Hypothalamus (tissue), 51 donors: ENCODE data around the gene TBC1D8.

Source experiments
- DNase-seq, 51 donors: peaks; one replicate each; lab custom pipeline; 2025; lab: John Stamatoyannopoulos, UW

Gene TBC1D8

GRCh38 chr2:101162561-101163330 is 11.6 kb upstream of the TBC1D8 start:
- DNase-seq, result no peak

GRCh38 chr2:101161658-101162057 is 10.5 kb upstream of the TBC1D8 start:
- DNase-seq, result no peak

- DNase-seq, result no peak
Observed at GRCh38 chr2:101160454-101160853, 9.3 kb upstream of the TBC1D8 start.

- DNase-seq, result no peak
Observed at GRCh38 chr2:101159526-101159925, 8.3 kb upstream of the TBC1D8 start.

- no peak for DNase-seq
Observed at GRCh38 chr2:101157272-101157671, 6.1 kb upstream of the TBC1D8 start.

GRCh38 chr2:101153787-101154186 is 2.6 kb upstream of the TBC1D8 start:
- DNase-seq, result no peak

- DNase-seq, result no peak
Observed at GRCh38 chr2:101153077-101153707, 2.0 kb upstream of the TBC1D8 start.

- peak in 41 of 51 donors; percentile 3 to 70 (median 34) for DNase-seq
Observed at GRCh38 chr2:101152272-101153076, 1.3 kb upstream of the TBC1D8 start.

GRCh38 chr2:101151859-101152271 is 683 bp upstream of the TBC1D8 start:
- DNase-seq, result peak in 7 of 51 donors; percentile 19 to 59 (median 31)

- peak in 17 of 51 donors; percentile 4 to 55 (median 15) for DNase-seq
Observed at GRCh38 chr2:101150306-101151145, 656 bp downstream of the TBC1D8 start.

- DNase-seq, result no peak
Observed at GRCh38 chr2:101149241-101150192, 1.7 kb downstream of the TBC1D8 start.

- DNase-seq, result no peak
Observed at GRCh38 chr2:101148777-101149176, 2.4 kb downstream of the TBC1D8 start.

GRCh38 chr2:101147971-101148370 is 3.2 kb downstream of the TBC1D8 start:
- DNase-seq, result no peak

- no peak for DNase-seq
Observed at GRCh38 chr2:101147062-101147461, 4.1 kb downstream of the TBC1D8 start.

- no peak for DNase-seq
Observed at GRCh38 chr2:101146535-101146934, 4.6 kb downstream of the TBC1D8 start.

GRCh38 chr2:101145406-101145805 is 5.8 kb downstream of the TBC1D8 start:
- no peak for DNase-seq

GRCh38 chr2:101142163-101142562 is 9.0 kb downstream of the TBC1D8 start:
- no peak for DNase-seq

GRCh38 chr2:101140978-101141655 is 10.1 kb downstream of the TBC1D8 start:
- DNase-seq, result no peak

GRCh38 chr2:101140237-101140636 is 10.9 kb downstream of the TBC1D8 start:
- no peak for DNase-seq
